Esophagus muscularis mucosa (tissue), 4 donors: Measurements from ENCODE around the gene SLC22A7.

Source experiments
- CTCF ChIP-seq, 3 experiments: fragments of 200-600 bp in 2 of 3; fragments of 450-650 bp in 1 of 3; sonication (generic) in 2 of 3; IDR thresholded peaks; one replicate each; pipeline ENCODE4 v1.5.1; 2017 to 2019; ENCODE audit warnings: antibody characterized with exemption in 3 of 3, mild to moderate bottlenecking in 2 of 3, moderate library complexity in 1 of 3
- EP300 ChIP-seq: sonication (generic); formaldehyde crosslinking; IDR thresholded peaks from one replicate; pipeline ENCODE4 v1.6.1; 2017; ENCODE audit warnings: antibody characterized with exemption
- POLR2A ChIP-seq: fragments of 450-650 bp; IDR thresholded peaks from one replicate; pipeline ENCODE4 v1.6.1; 2017; ENCODE audit warnings: antibody characterized with exemption, moderate library complexity, mild to moderate bottlenecking, low read depth

- TF ChIP-seq CTCF (IDR thresholded peaks at IDR 0.05): no peak
- no peak for TF ChIP-seq POLR2A
- no peak for TF ChIP-seq EP300
Observed at GRCh38 chr6:43276577-43277305, 21.3 kb upstream of the SLC22A7 start.
